ENCODE results near the gene AXL.
"Not testable (repeated sequence)": the region's sequence is repeated elsewhere in the genome, so short reads cannot be mapped to it uniquely, and the experiment has no call there.

The AXL gene

DNA sequence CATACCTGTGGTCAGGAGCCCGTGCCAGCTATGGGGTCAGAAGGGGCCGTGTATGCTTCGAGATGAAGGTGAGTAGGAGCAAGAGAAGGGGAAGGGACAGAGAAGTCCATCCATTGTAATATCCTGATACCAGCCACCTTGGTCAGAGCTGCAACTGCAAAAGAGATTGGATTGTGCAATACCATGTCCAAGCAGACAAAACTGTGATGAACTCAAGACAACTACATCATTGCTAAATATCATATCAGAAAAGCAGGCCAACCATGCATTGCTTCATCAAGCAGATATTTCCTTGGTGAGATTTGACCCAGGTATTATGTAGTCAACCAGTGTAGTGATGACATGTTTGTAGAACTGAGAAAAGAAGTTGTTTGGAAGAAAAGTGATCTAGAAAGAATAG, 57.2 kb downstream of the AXL start:
- no peak for DNase-seq (ENCODE audit: low read depth)

- no peak for DNase-seq (ENCODE audit: low read depth)
Observed at GRCh38 chr19:41278478-41278877, 59.5 kb downstream of the AXL start.

GRCh38 chr19:41288673-41289530, 69.9 kb downstream of the AXL start:
- no peak for DNase-seq (ENCODE audit: low read depth)

- not testable (repeated sequence) for DNase-seq (ENCODE audit: low read depth)
Observed at GRCh38 chr19:41289814-41290213, 70.8 kb downstream of the AXL start.

DNA sequence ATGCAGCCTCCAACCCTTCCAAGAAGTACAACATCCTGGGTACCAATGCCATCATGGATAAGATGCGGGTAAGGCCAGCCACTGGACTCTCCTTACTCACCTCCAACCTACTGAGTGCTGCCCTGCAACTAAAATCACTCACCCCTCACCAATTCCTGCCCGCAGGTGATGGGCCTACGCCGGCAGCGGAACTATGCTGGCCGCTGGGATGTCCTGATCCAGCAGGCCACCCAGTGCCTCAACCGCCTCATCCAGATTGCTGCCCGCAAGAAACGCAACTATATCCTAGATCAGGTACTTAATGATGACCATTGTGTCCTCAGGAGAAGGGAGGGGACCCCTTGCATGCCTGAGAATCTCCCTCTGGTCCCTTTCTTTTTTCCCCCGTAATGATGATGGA, 75.4 kb downstream of the AXL start:
- DNase-seq (ENCODE audit: low read depth) = no peak

- DNase-seq (ENCODE audit: low read depth) = no peak
Observed at GRCh38 chr19:41295499-41295898, 76.5 kb downstream of the AXL start.

DNA sequence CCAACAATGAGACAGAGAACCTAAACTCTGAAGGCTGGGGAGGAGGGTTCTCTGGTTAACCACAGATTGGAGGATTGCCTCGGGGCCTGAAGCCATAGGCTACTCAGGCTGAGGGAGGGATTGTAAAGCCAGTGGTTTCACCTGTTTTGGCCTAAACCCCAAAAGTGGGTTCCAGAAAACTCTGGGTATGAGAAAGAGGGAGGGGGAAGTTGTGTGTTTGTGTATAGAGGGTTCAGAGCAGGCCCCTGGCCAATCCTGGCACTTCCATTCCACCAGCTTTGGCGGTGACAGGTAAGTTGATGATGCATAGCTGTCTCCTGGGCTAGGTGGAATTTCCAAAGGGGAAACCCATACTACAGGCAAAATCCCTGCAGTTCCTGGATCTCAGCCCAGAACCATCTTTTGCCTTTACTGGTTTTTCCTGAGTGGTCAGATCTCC, 77.4 kb downstream of the AXL start:
- no peak for DNase-seq (ENCODE audit: low read depth)

- no peak for DNase-seq (ENCODE audit: low read depth)
Observed at GRCh38 chr19:41297628-41298347, 78.8 kb downstream of the AXL start.

DNA sequence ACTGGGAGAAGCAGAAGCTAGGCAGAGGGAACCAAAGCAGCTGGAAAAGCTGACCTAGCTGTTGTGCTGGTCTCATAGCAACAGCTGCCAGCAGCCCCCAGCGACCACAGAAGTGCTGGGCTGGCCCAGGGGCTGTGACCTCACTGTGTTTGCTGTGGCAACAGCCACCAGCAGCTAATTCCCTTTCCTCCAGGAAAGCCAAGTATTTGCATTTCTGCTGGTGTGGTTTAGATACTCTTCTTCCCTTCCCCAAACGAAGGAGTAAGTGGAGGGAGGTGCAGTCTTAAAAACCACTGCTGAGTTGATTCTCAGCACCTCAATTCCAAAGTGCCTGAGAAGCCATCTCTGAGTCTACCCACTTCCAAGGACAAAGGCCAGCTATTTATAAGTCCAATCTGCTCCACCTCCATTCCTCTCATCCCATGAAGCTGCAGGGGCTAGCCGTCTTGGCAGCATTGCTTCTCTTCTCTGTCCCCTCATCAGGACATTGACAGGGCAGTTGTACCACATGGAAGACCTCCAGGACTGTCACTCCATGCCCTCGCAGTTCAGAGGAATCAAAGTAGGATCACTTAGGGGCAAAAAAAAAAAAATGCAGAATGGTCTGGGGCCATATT, 79.4 kb downstream of the AXL start:
- DNase-seq (ENCODE audit: low read depth) = no peak

- no peak for DNase-seq (ENCODE audit: low read depth)
Observed at GRCh38 chr19:41299046-41299754, 80.2 kb downstream of the AXL start.

- peak; percentile 42 for DNase-seq (ENCODE audit: low read depth)
Observed at GRCh38 chr19:41299755-41300089, 80.7 kb downstream of the AXL start.

- no peak for DNase-seq (ENCODE audit: low read depth)
Observed at GRCh38 chr19:41300555-41300954, 81.5 kb downstream of the AXL start.

GRCh38 chr19:41302624-41303351, 83.8 kb downstream of the AXL start:
- DNase-seq (ENCODE audit: low read depth) = peak; percentile 73

- DNase-seq (ENCODE audit: low read depth) = no peak
Observed at GRCh38 chr19:41303954-41304353, 84.9 kb downstream of the AXL start.

- DNase-seq (ENCODE audit: low read depth) = no peak
Observed at GRCh38 chr19:41304706-41305483, 85.9 kb downstream of the AXL start.

DNA sequence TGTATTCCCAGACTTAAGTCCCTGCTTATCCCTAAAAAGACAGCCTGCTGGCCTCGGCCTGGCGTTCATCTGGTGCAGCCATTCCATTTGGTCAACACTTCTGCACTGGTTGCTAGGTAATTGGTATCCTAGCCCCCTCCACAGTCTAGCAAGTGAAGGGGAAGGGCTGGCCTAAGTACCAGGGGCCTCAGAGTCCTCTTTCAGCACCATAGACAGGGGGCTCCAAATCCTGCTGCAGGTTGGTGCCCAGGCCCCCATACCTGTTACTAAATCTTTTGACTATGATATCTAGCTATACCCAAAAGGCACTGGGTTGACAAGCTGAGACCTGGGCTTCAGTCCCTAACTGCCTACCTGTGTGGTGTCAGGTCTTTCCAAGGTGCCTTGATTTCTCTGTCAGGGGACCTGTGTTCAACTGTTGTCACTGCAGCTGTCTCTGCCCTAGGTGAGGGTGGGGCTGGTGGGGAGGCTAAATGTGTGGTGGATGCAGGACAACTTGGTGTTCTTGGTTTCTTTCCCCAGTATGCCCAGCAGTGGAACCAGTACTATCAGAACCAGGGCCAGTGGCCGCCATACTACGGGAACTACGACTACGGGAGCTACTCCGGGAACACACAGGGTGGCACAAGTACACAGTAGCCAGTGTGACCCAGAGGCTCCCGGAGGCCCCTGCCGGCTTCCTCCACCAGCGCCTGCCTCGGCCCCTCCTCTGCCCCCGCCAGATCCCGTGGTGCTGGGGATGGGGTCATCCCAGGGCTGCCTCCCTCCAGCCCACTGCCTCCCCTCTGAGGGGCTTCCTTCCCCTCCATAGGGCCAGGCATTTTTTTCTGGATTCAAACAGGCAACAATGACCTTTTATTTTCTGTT, 87.1 kb downstream of the AXL start:
- no peak for DNase-seq (ENCODE audit: low read depth)

DNA sequence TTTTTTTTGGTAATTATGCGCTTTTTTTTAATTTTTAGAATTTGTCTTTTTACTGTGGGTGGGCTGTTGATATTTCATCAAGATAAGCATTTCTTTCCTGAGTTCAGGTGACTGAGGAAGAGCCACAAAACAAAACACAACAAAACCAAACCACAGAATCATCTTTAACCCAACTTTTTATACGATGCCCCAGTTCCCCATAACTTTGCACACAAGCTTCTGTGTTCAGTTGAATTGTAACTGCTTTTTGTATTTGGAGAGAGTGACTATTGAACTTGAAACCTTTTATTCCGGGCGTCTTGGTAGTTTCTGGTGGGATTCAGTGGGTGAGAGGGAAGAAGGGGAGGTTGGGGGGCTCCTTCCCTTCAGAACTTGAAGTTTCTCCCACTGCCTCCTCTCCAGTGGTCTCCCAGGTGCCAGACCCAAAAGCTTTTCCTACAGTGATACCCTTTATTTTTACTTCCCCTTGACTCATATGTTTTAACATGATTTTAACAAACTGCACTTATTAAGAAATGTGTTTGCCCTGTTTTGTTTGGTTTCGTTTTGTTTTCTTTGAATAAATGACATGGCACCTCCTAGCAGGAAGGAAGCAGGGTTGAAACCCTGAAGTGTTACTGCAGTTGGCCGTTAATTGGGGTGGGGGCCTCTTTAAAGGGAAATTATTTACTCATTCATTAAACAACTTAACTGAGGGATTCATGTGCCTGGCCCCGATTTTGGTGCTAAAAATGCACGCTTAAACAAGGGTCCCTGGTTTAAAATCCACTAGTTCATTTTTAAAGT, 88.3 kb downstream of the AXL start:
- no peak for DNase-seq (ENCODE audit: low read depth)

DNA sequence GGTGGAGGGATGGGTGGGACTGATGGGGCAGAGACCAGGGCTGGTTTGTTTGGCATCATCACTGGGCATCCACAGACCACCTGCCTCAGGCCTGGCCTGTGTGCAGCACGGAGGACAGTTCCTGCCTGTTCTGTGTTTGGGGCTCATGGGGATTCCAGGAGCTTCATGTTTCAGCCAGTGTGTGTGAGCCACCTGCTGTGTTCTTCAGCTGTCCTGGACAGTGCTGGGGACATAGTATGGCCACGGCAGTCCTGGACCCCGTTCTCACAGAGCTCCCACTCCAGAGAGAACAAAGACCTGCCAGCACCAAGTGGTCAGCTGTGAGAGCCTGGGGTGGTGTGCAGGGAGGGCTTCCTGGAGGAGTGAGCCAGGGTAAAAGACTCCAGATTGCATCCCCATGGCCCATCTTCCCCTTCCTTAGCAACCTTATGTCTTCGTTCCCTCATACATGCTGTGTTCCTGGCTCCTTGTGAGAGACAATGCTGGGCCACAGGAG, 89.0 kb downstream of the AXL start:
- no peak for DNase-seq (ENCODE audit: low read depth)

Data from activated gamma-delta T cell treated with anti-CD3 and anti-CD28 coated beads, Interleukin-2, amount 50 U/mL, for 16 hours (primary cell).